Keratinocyte (primary cell): Measurements from ENCODE around the gene ZCCHC17. TPM values are rescaled to one million over a fixed set of nuclear protein-coding genes. Genes with fewer than 3 reads are reported as not detected.

Experiments used
- DNase-seq: peaks from one replicate; pipeline ENCODE4 v3.0.0-alpha.2; 2011; ENCODE audit warnings: low read depth, missing footprints, low spot score
- FAIRE-seq: peaks from 2 replicates; lab custom pipeline; 2011; peaks lifted over from hg19 to GRCh38; lab: Jason Lieb, UNC
- H2AFZ ChIP-seq: 2 replicates; pipeline ENCODE4 v1.6.0; 2012; ENCODE audit warnings: low read length, control low read depth, inconsistent platforms; ENCODE audit not compliant: control insufficient read depth
- H3K27ac ChIP-seq: 2 replicates; pipeline ENCODE4 v1.5.1; 2011; ENCODE audit warnings: low read length; ENCODE audit not compliant: control insufficient read depth, insufficient read depth
- H3K27me3 ChIP-seq: 3 replicates; pipeline ENCODE4 v1.6.0; 2011; ENCODE audit warnings: low read length; ENCODE audit not compliant: control insufficient read depth, insufficient read depth; ENCODE audit errors: extremely low read depth
- H3K36me3 ChIP-seq, 2 experiments: 2 replicates in 1 of 2; 3 replicates in 1 of 2; pipeline ENCODE4 v1.5.1; 2011; ENCODE audit warnings: low read length in 2 of 2, mild to moderate bottlenecking in 1 of 2; ENCODE audit not compliant: control insufficient read depth in 2 of 2, insufficient read depth in 2 of 2; ENCODE audit errors: extremely low read depth in 1 of 2
- H3K4me1 ChIP-seq: 3 replicates; pipeline ENCODE4 v1.5.1; 2011; ENCODE audit warnings: low read length; ENCODE audit not compliant: control insufficient read depth, insufficient read depth; ENCODE audit errors: extremely low read depth
- H3K4me2 ChIP-seq: 3 replicates; pipeline ENCODE4 v1.6.0; 2011; ENCODE audit warnings: low read depth, low read length; ENCODE audit not compliant: control insufficient read depth, insufficient read depth; ENCODE audit errors: extremely low read depth
- H3K4me3 ChIP-seq, 3 experiments: fragments of 200-600 bp in 1 of 3; sonication (generic) in 1 of 3; 2 replicates in 2 of 3; 3 replicates in 1 of 3; pipeline ENCODE4 v1.5.1; 2011 to 2016; ENCODE audit warnings: low read length in 3 of 3, mild to moderate bottlenecking in 3 of 3, control low read depth in 2 of 3, inconsistent platforms in 1 of 3, low read depth in 1 of 3, mixed read lengths in 1 of 3, mixed run types in 1 of 3, moderate library complexity in 1 of 3; ENCODE audit not compliant: control insufficient read depth in 2 of 3, insufficient read depth in 2 of 3; ENCODE audit errors: extremely low read depth in 1 of 3
- H3K79me2 ChIP-seq: 2 replicates; pipeline ENCODE4 v1.6.0; 2012; ENCODE audit warnings: low read length; ENCODE audit not compliant: control insufficient read depth, insufficient read depth
- H3K9ac ChIP-seq: 3 replicates; pipeline ENCODE4 v1.6.0; 2011; ENCODE audit warnings: low read length; ENCODE audit not compliant: control insufficient read depth, insufficient read depth; ENCODE audit errors: extremely low read depth
- H3K9me1 ChIP-seq: 3 replicates; pipeline ENCODE4 v1.6.0; 2011; ENCODE audit warnings: low read length; ENCODE audit not compliant: control insufficient read depth, insufficient read depth; ENCODE audit errors: extremely low read depth
- H3K9me3 ChIP-seq: 2 replicates; pipeline ENCODE4 v1.5.1; 2012; ENCODE audit warnings: low read depth, low read length; ENCODE audit not compliant: control insufficient read depth
- H4K20me1 ChIP-seq: 3 replicates; pipeline ENCODE4 v1.6.0; 2011; ENCODE audit warnings: low read length; ENCODE audit not compliant: control insufficient read depth, insufficient read depth; ENCODE audit errors: extremely low read depth
- CTCF ChIP-seq, 3 experiments: IDR thresholded peaks in 1 of 3; conservative IDR thresholded peaks in 1 of 3; optimal IDR thresholded peaks in 1 of 3; 2 replicates in 2 of 3; 3 replicates in 1 of 3; pipeline versions ENCODE3 to v1.5.1; 2011; ENCODE audit warnings: low read length in 3 of 3, mild to moderate bottlenecking in 3 of 3, moderate library complexity in 2 of 3, control low read depth in 1 of 3, inconsistent platforms in 1 of 3; ENCODE audit not compliant: insufficient read depth in 2 of 3; ENCODE audit errors: extremely low read depth in 1 of 3
- EZH2 ChIP-seq: IDR thresholded peaks from one replicate; pipeline ENCODE4 v1.6.1; 2012; ENCODE audit warnings: inconsistent platforms, mild to moderate bottlenecking, low read length, moderate library complexity
- dilution Hi-C: fragments of 300-500 bp; cut with MboI; formaldehyde crosslinking; loops from one replicate; pipeline ENCODE4 v1.7.0; 2020; ENCODE audit warnings: low sequenced_read_pairs; ENCODE audit not compliant: extremely low pct_ligation_motif_present
- polyA plus RNA-seq, 5 experiments: library from polyadenylated mRNA; depleted of rRNA in 3 of 5; stranded (reverse) in 3 of 5; stranded (forward) in 1 of 5; unstranded in 1 of 5; fragments of >200 nt; gene quantifications; 1 replicate in 1 of 5; 2 replicates in 3 of 5; 3 replicates in 1 of 5; pipeline versions ENCODE4 v1.2.1 to v1.2.3, GENCODE V29; 2011 to 2012; ENCODE audit warnings: missing spikeins in 2 of 5, low read depth in 1 of 5, low replicate concordance in 1 of 5

Gene ZCCHC17
- polyA plus RNA-seq, 1 donor (not counting 4 experiments of a cell fraction or from before 2014, with no cell fraction given), result 70.0 TPM

- no peak overlapping the region for H3K27ac ChIP-seq
- H3K4me2 ChIP-seq, result no peak overlapping the region
- DNase-seq (no peak), FAIRE-seq (no peak)
- H3K27me3 ChIP-seq, result no peaks in the 10 kb centered on the region
- no peaks in the 10 kb centered on the region for H3K79me2 ChIP-seq
- H3K9me3 ChIP-seq, result no peaks in the 10 kb centered on the region
- no peaks in the 10 kb centered on the region for H3K9me1 ChIP-seq
- TF ChIP-seq EZH2 (no peak), CTCF (optimal IDR thresholded peaks at IDR 0.05 in 1 of 3, IDR thresholded peaks at IDR 0.05 in 1 of 3, conservative IDR thresholded peaks at IDR 0.05 in 1 of 3; ENCODE audit: extremely low read depth in 1 of 3, insufficient read depth in 2 of 3, low read length in 3 of 3) (no peak)
- H3K4me3 ChIP-seq, result no peak overlapping the region
- H3K4me1 ChIP-seq, result no peaks in the 10 kb centered on the region
- H3K9ac ChIP-seq, result no peak overlapping the region
- dilution Hi-C loops, result no loop called here
- H2AFZ ChIP-seq, result no peak overlapping the region
- no peaks in the 10 kb centered on the region for H4K20me1 ChIP-seq
- peaks cover 13 to 15% of the 10 kb centered on the region in 2 experiments for H3K36me3 ChIP-seq
Measured at GRCh38 chr1:31346785-31347184, 50.0 kb downstream of the ZCCHC17 start.

GRCh38 chr1:31348449-31348848 is 51.6 kb downstream of the ZCCHC17 start:
- no peak for FAIRE-seq
- Histone ChIP-seq H2AFZ (no peak overlapping the region), H3K9ac (no peak overlapping the region)

More at GRCh38 chr1:31348449-31348848, 51.6 kb downstream of the ZCCHC17 start:
- H3K27ac ChIP-seq, result no peak overlapping the region
- no peaks in the 10 kb centered on the region for H3K9me1 ChIP-seq
- H3K9me3 ChIP-seq, result no peaks in the 10 kb centered on the region
- no peaks in the 10 kb centered on the region for H3K4me1 ChIP-seq
- H3K4me2 ChIP-seq, result no peak overlapping the region
- DNase-seq, result no peak
- TF ChIP-seq CTCF (optimal IDR thresholded peaks at IDR 0.05 in 1 of 3, IDR thresholded peaks at IDR 0.05 in 1 of 3, conservative IDR thresholded peaks at IDR 0.05 in 1 of 3; ENCODE audit: extremely low read depth in 1 of 3, insufficient read depth in 2 of 3, low read length in 3 of 3), result no peak
- H3K79me2 ChIP-seq, result no peaks in the 10 kb centered on the region
- dilution Hi-C loops, result no loop called here
- no peaks in the 10 kb centered on the region for H3K27me3 ChIP-seq
- H3K36me3 ChIP-seq, result peaks cover 12 to 13% of the 10 kb centered on the region in 2 experiments
- H4K20me1 ChIP-seq, result no peaks in the 10 kb centered on the region
- H3K4me3 ChIP-seq, result no peak overlapping the region
